CD14-positive monocyte (primary cell): Measurements from ENCODE around the gene NXPH2. TPM values are rescaled to one million over a fixed set of nuclear protein-coding genes. Genes with fewer than 3 reads are reported as not detected.
"Not testable (repeated sequence)": the region's sequence is repeated elsewhere in the genome, so short reads cannot be mapped to it uniquely, and the experiment has no call there.

Experiments
- DNase-seq, 3 donors: peaks; one replicate each; pipeline ENCODE4 v3.0.0-alpha.2; 2011 to 2022
- H2AFZ ChIP-seq: 2 replicates; pipeline ENCODE4 v1.6.0; 2012; ENCODE audit warnings: mild to moderate bottlenecking, low read depth, low read length, inconsistent platforms; ENCODE audit not compliant: insufficient read depth, poor library complexity, severe bottlenecking
- H3K27ac ChIP-seq, 2 donors: 1 replicate in 1 of 2; 2 replicates in 1 of 2; pipeline ENCODE4 v1.5.1; 2012 to 2013; ENCODE audit warnings: low read length in 2 of 2, control low read depth in 1 of 2, inconsistent platforms in 1 of 2, low read depth in 1 of 2, mild to moderate bottlenecking in 1 of 2
- H3K27me3 ChIP-seq, 2 donors: one replicate each; pipeline versions ENCODE4 v1.6.0 to v1.6.1; 2011 to 2013; ENCODE audit warnings: low read length in 2 of 2; ENCODE audit not compliant: control insufficient read depth in 2 of 2, insufficient read depth in 2 of 2
- H3K36me3 ChIP-seq, 2 donors: replicated peaks in 1 of 2; 1 replicate in 1 of 2; 2 replicates in 1 of 2; pipeline versions ENCODE4 v1.5.1 to v1.6.1; 2012 to 2013; ENCODE audit warnings: low read length in 2 of 2, control low read depth in 1 of 2, inconsistent platforms in 1 of 2, mild to moderate bottlenecking in 1 of 2; ENCODE audit not compliant: insufficient read depth in 2 of 2, control insufficient read depth in 1 of 2
- H3K4me1 ChIP-seq, 2 donors: 1 replicate in 1 of 2; 2 replicates in 1 of 2; pipeline versions ENCODE4 v1.5.1 to v1.6.1; 2012 to 2013; ENCODE audit warnings: low read length in 2 of 2, control low read depth in 1 of 2, inconsistent platforms in 1 of 2, mild to moderate bottlenecking in 1 of 2, moderate library complexity in 1 of 2; ENCODE audit not compliant: insufficient read depth in 2 of 2, control insufficient read depth in 1 of 2
- H3K4me2 ChIP-seq: replicated peaks from 2 replicates; pipeline ENCODE3; 2012; ENCODE audit warnings: low read length, moderate library complexity, mild to moderate bottlenecking; ENCODE audit not compliant: poor library complexity, severe bottlenecking; ENCODE audit errors: extremely low read depth
- H3K4me3 ChIP-seq, 3 experiments: fragments of 200-600 bp in 1 of 3; sonication (generic) in 1 of 3; replicated peaks in 1 of 3; 1 replicate in 2 of 3; 2 replicates in 1 of 3; pipeline ENCODE4 v1.5.1; 2011 to 2013; ENCODE audit warnings: low read length in 3 of 3, mild to moderate bottlenecking in 3 of 3, control low read depth in 2 of 3, low read depth in 2 of 3, inconsistent platforms in 1 of 3, moderate library complexity in 1 of 3
- H3K79me2 ChIP-seq: 2 replicates; pipeline ENCODE4 v1.6.0; 2012; ENCODE audit warnings: mild to moderate bottlenecking, control low read depth, inconsistent platforms, low read length, moderate library complexity; ENCODE audit not compliant: insufficient read depth
- H3K9ac ChIP-seq: 2 replicates; pipeline ENCODE4 v1.6.0; 2017; ENCODE audit warnings: low read length, mild to moderate bottlenecking; ENCODE audit not compliant: insufficient read depth, poor library complexity, severe bottlenecking
- H3K9me3 ChIP-seq, 2 donors: replicated peaks in 1 of 2; 1 replicate in 1 of 2; 2 replicates in 1 of 2; pipeline versions ENCODE4 v1.5.1 to v1.6.1; 2012 to 2013; ENCODE audit warnings: low read length in 2 of 2, control low read depth in 1 of 2; ENCODE audit not compliant: control insufficient read depth in 1 of 2, insufficient read depth in 1 of 2
- H4K20me1 ChIP-seq: 2 replicates; pipeline ENCODE4 v1.6.0; 2012; ENCODE audit warnings: mild to moderate bottlenecking, low read length, control low read depth, moderate library complexity; ENCODE audit not compliant: insufficient read depth
- H3K27ac Mint-ChIP-seq, 7 donors: one replicate each; pipeline ENCODE4 v1.8.0; 2020; ENCODE audit warnings: mild to moderate bottlenecking in 7 of 7, mixed read lengths in 7 of 7, moderate library complexity in 6 of 7, inconsistent platforms in 2 of 7
- H3K27me3 Mint-ChIP-seq, 3 donors: one replicate each; pipeline ENCODE4 v1.8.0; 2021 to 2022; ENCODE audit warnings: low read depth in 3 of 3, mild to moderate bottlenecking in 3 of 3, mixed read lengths in 3 of 3, moderate library complexity in 3 of 3, inconsistent platforms in 1 of 3
- H3K36me3 Mint-ChIP-seq, 2 donors: one replicate each; pipeline ENCODE4 v1.8.0; 2020; ENCODE audit warnings: mixed read lengths in 2 of 2, inconsistent platforms in 1 of 2, mild to moderate bottlenecking in 1 of 2
- H3K4me1 Mint-ChIP-seq: one replicate; pipeline ENCODE4 v1.8.0; 2020; ENCODE audit warnings: mild to moderate bottlenecking, mixed read lengths
- H3K4me3 Mint-ChIP-seq, 2 donors: one replicate each; pipeline ENCODE4 v1.8.0; 2020; ENCODE audit warnings: mild to moderate bottlenecking in 2 of 2, mixed read lengths in 2 of 2, moderate library complexity in 1 of 2
- H3K9me3 Mint-ChIP-seq, 7 donors: one replicate each; pipeline ENCODE4 v1.8.0; 2020 to 2022; ENCODE audit warnings: mixed read lengths in 7 of 7, mild to moderate bottlenecking in 6 of 7, moderate library complexity in 6 of 7, inconsistent platforms in 2 of 7
- WGBS: methylation state at CpG from one replicate; pipeline ENCODE4 v1.1.5; 2013; ENCODE audit warnings: missing lambda C conversion rate; ENCODE audit not compliant: insufficient coverage; 5-methylcytosine and 5-hydroxymethylcytosine counted together
- intact Hi-C, 2 donors: fragments of 100-400 bp; cut with micrococcal nuclease; formaldehyde crosslinking; loops; one replicate each; pipeline versions ENCODE4 v1.15.0 to v1.15.1; 2023
- polyA plus RNA-seq, 3 donors: library from polyadenylated mRNA; depleted of rRNA in 1 of 3; unstranded in 2 of 3; stranded (reverse) in 1 of 3; fragments of 300-500 nt in 2 of 3; fragments of >200 nt in 1 of 3; fragmentation: Illumina TruSeq in 2 of 3; gene quantifications; 1 replicate in 2 of 3; 2 replicates in 1 of 3; pipeline ENCODE4 v1.2.3, GENCODE V29; 2012 to 2021
- TF ChIP-seq, protein P1 (sequence below): fragments of 200-600 bp; IDR thresholded peaks from one replicate; pipeline ENCODE4 v1.8.0; 2022; ENCODE audit warnings: antibody characterized with exemption, mild to moderate bottlenecking

NXPH2 gene
- polyA plus RNA-seq, 3 donors: not detected

DNA sequence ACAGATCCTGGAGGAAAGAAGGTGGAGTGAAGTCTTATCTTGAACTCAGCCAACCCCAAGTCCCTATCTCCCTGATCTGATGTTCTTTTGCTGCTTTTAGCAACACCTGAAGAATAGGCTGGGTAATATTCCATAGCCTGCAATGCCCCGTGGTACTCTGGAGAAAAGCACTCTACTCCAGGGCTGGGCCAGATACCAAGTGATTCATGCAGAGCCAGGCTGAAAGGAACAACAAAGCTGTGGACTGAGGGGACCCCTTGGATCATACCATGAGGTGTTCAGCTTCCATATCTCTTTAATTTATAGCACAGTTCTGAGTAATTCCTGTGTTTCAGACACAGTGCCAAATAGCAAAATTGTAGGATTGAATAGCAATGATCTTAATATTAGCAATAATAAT is 130.6 kb downstream of the NXPH2 start:
- Histone ChIP-seq H3K27ac (no peak overlapping the region), H3K4me3 (no peak overlapping the region), H3K36me3 (no peaks in the 10 kb centered on the region), H2AFZ (no peak overlapping the region), H3K4me1 (no peaks in the 10 kb centered on the region), H3K4me2 (no peak overlapping the region), H3K9ac (no peak overlapping the region), H3K27me3 (no peaks in the 10 kb centered on the region), H3K9me3 (no peaks in the 10 kb centered on the region), H4K20me1 (no peaks in the 10 kb centered on the region), H3K79me2 (no peaks in the 10 kb centered on the region)
- Mint-ChIP-seq H3K27me3 (peaks cover 0 to 2% (median 0%) of the 10 kb centered on the region in 3 donors), H3K36me3 (no peaks in the 10 kb centered on the region), H3K27ac (no peak overlapping the region), H3K9me3 (peaks cover 0 to 7% (median 3%) of the 10 kb centered on the region in 7 donors), H3K4me1 (no peaks in the 10 kb centered on the region), H3K4me3 (no peak overlapping the region)
- no peak for DNase-seq
- TF ChIP-seq, protein P1, sequence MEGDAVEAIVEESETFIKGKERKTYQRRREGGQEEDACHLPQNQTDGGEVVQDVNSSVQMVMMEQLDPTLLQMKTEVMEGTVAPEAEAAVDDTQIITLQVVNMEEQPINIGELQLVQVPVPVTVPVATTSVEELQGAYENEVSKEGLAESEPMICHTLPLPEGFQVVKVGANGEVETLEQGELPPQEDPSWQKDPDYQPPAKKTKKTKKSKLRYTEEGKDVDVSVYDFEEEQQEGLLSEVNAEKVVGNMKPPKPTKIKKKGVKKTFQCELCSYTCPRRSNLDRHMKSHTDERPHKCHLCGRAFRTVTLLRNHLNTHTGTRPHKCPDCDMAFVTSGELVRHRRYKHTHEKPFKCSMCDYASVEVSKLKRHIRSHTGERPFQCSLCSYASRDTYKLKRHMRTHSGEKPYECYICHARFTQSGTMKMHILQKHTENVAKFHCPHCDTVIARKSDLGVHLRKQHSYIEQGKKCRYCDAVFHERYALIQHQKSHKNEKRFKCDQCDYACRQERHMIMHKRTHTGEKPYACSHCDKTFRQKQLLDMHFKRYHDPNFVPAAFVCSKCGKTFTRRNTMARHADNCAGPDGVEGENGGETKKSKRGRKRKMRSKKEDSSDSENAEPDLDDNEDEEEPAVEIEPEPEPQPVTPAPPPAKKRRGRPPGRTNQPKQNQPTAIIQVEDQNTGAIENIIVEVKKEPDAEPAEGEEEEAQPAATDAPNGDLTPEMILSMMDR: no peak
- intact Hi-C loops: no loop called here
- WGBS: 57% methylated on average over 1 of the region's 1 CpG

DNA sequence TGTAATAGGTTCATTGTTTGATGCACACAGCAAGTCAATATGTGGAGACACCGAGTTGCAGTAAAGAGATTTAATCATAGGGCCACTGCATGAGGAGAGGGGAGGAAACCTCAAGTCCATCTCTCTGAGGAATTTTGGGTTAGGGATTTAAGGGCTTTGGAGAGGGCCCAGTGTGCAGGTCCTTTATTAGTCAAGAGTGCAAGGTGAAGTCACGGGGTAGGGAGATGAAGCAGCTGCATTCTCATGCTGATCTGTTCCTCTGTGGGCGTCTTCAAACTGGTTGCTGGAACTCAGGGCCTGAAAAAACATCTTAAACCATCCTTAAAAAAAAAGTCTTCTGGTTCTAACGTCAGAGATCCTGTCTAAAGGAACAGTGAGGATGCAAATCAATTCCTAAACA is 131.6 kb downstream of the NXPH2 start:
- intact Hi-C loops: no loop called here
- no peaks in the 10 kb centered on the region for H3K36me3 ChIP-seq
- no peak for DNase-seq
- no peaks in the 10 kb centered on the region for H3K79me2 ChIP-seq
- H2AFZ ChIP-seq: no peak overlapping the region
- TF ChIP-seq, protein P1: no peak
- H3K4me1 Mint-ChIP-seq: no peaks in the 10 kb centered on the region
- H3K9me3 Mint-ChIP-seq: peaks cover 0 to 7% (median 2%) of the 10 kb centered on the region in 7 donors
- H4K20me1 ChIP-seq: no peaks in the 10 kb centered on the region
- H3K4me2 ChIP-seq: no peak overlapping the region
- 97% methylated on average over 2 of the region's 4 CpGs for WGBS
- H3K27me3 Mint-ChIP-seq: no peaks in the 10 kb centered on the region
- no peak overlapping the region for H3K27ac ChIP-seq
- H3K36me3 Mint-ChIP-seq: no peaks in the 10 kb centered on the region
- no peaks in the 10 kb centered on the region for H3K27me3 ChIP-seq
- no peaks in the 10 kb centered on the region for H3K4me1 ChIP-seq
- H3K27ac Mint-ChIP-seq: no peak overlapping the region
- H3K9ac ChIP-seq: no peak overlapping the region
- no peak overlapping the region for H3K4me3 ChIP-seq
- no peaks in the 10 kb centered on the region for H3K9me3 ChIP-seq
- no peak overlapping the region for H3K4me3 Mint-ChIP-seq

DNA sequence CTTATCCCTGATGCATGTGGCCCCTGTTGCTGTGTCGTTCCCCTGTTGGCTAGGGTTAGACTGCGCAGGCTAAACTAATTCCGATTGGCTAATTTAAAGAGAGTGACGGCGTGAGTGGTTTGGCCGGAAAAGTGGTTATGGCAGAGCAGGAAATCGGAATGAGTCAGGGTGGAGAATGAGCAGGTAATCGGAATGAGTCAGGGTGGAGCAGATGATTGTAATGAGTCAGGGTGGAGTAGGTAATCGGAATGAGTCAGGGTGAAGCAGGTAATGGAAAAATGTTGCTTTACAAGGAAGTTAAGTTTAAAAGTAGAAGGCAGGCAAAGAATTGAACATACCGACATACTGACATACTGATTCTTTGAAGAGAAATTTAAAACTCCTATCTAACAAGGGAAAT is 135.4 kb downstream of the NXPH2 start:
- H3K9me3 Mint-ChIP-seq, H3K9me3 ChIP-seq, H3K79me2 ChIP-seq, DNase-seq, H3K27me3 Mint-ChIP-seq, H3K27me3 ChIP-seq, H3K4me2 ChIP-seq, H3K9ac ChIP-seq, H3K4me1 Mint-ChIP-seq, H3K4me3 ChIP-seq, intact Hi-C loops, H3K4me1 ChIP-seq, H2AFZ ChIP-seq, H3K36me3 ChIP-seq, H3K36me3 Mint-ChIP-seq, H3K27ac ChIP-seq, H3K4me3 Mint-ChIP-seq, H4K20me1 ChIP-seq, H3K27ac Mint-ChIP-seq: not testable (repeated sequence)
- WGBS: 98% methylated on average over 7 of the region's 10 CpGs
